B cell (primary cell): ENCODE measurements around the gene TBCCD1. TPM values are rescaled to one million over a fixed set of nuclear protein-coding genes. Genes with fewer than 3 reads are reported as not detected.

Source experiments
- ATAC-seq: fragments of 200-7000 bp; cut with Tn5 transposase; one replicate; pipeline ENCODE4 v1.10.0; 2021; ENCODE audit warnings: low read depth, mild to moderate bottlenecking, moderate number of reproducible peaks, moderate library complexity
- CTCF ChIA-PET: fragments of 350-600 bp; sonication (Branson Sonifier 250); formaldehyde crosslinking; loops from one replicate; lab custom pipeline; 2021; ENCODE audit warnings: antibody characterized with exemption, inconsistent platforms; lab: Charles Lee
- POLR2A ChIA-PET: fragments of 350-600 bp; sonication (Branson Sonifier 250); formaldehyde crosslinking; loops from one replicate; lab custom pipeline; 2021; ENCODE audit warnings: antibody characterized with exemption; lab: Charles Lee
- DNase-seq: peaks from one replicate; pipeline ENCODE4 v3.0.0; 2013
- H2AFZ ChIP-seq: 2 replicates; pipeline ENCODE4 v1.6.1; 2012; ENCODE audit warnings: mild to moderate bottlenecking, low read depth, low read length; ENCODE audit not compliant: insufficient read depth, poor library complexity, severe bottlenecking
- H3K27ac ChIP-seq, 2 donors: 1 replicate in 1 of 2; 2 replicates in 1 of 2; pipeline ENCODE4 v1.5.1; 2012 to 2013; ENCODE audit warnings: low read length in 2 of 2, mild to moderate bottlenecking in 2 of 2, moderate library complexity in 1 of 2
- H3K27me3 ChIP-seq, 4 experiments: fragments of 200-600 bp in 1 of 4; sonication (generic) in 1 of 4; replicated peaks in 1 of 4; 1 replicate in 2 of 4; 2 replicates in 2 of 4; pipeline versions ENCODE4 v1.6.1 to v1.7.0; 2013 to 2016; ENCODE audit warnings: low read length in 3 of 4, mild to moderate bottlenecking in 2 of 4, mixed read lengths in 1 of 4, moderate library complexity in 1 of 4; ENCODE audit not compliant: insufficient read depth in 4 of 4, control insufficient read depth in 3 of 4; ENCODE audit errors: control extremely low read depth in 1 of 4
- H3K36me3 ChIP-seq, 2 experiments: replicated peaks in 1 of 2; 1 replicate in 1 of 2; 2 replicates in 1 of 2; pipeline versions ENCODE4 v1.6.1 to v1.7.1; 2013; ENCODE audit warnings: low read length in 1 of 2; ENCODE audit not compliant: insufficient read depth in 2 of 2, control insufficient read depth in 1 of 2; ENCODE audit errors: control extremely low read depth in 1 of 2, extremely low read depth in 1 of 2
- H3K4me1 ChIP-seq, 2 donors: fragments of 200-600 bp in 1 of 2; sonication (generic) in 1 of 2; 1 replicate in 1 of 2; 2 replicates in 1 of 2; pipeline versions ENCODE4 v1.5.1 to v1.6.1; 2013 to 2017; ENCODE audit warnings: low read length in 2 of 2; ENCODE audit not compliant: control insufficient read depth in 2 of 2, insufficient read depth in 2 of 2
- H3K4me2 ChIP-seq: replicated peaks from 2 replicates; pipeline ENCODE3; 2012; ENCODE audit warnings: mild to moderate bottlenecking, low read depth, low read length; ENCODE audit not compliant: poor library complexity, severe bottlenecking
- H3K4me3 ChIP-seq, 5 experiments: fragments of 200-600 bp in 1 of 5; sonication (generic) in 1 of 5; 1 replicate in 3 of 5; 2 replicates in 2 of 5; pipeline versions ENCODE4 v1.5.1 to v1.7.0; 2011 to 2016; ENCODE audit warnings: low read length in 4 of 5, mild to moderate bottlenecking in 4 of 5, low read depth in 2 of 5, control low read depth in 1 of 5, moderate library complexity in 1 of 5; ENCODE audit not compliant: insufficient read depth in 1 of 5; ENCODE audit errors: control extremely low read depth in 1 of 5, extremely low read depth in 1 of 5
- H3K79me2 ChIP-seq: fragments of 200-600 bp; sonication (generic); one replicate; pipeline ENCODE4 v1.6.0; 2016; ENCODE audit warnings: low read length; ENCODE audit not compliant: control insufficient read depth, insufficient read depth
- H3K9ac ChIP-seq: fragments of 200-600 bp; sonication (generic); 2 replicates; pipeline ENCODE4 v1.6.1; 2017; ENCODE audit warnings: mild to moderate bottlenecking, low read length, moderate library complexity
- H3K9me3 ChIP-seq, 3 donors: one replicate each; pipeline versions ENCODE4 v1.6.1 to v1.7.1; 2013; ENCODE audit warnings: low read length in 2 of 3; ENCODE audit not compliant: control insufficient read depth in 2 of 3, insufficient read depth in 1 of 3; ENCODE audit errors: control extremely low read depth in 1 of 3
- H4K20me1 ChIP-seq: 2 replicates; pipeline ENCODE4 v1.6.0; 2012; ENCODE audit warnings: mild to moderate bottlenecking, low read length; ENCODE audit not compliant: insufficient read depth, control insufficient read depth, poor library complexity, severe bottlenecking
- H3K27ac Mint-ChIP-seq: one replicate; pipeline ENCODE4 v1.8.0; 2021; ENCODE audit warnings: mixed read lengths
- H3K27me3 Mint-ChIP-seq: one replicate; pipeline ENCODE4 v1.8.0; 2021; ENCODE audit warnings: mixed read lengths
- H3K4me1 Mint-ChIP-seq: one replicate; pipeline ENCODE4 v1.8.0; 2021; ENCODE audit warnings: mixed read lengths
- H3K4me3 Mint-ChIP-seq: one replicate; pipeline ENCODE4 v1.8.0; 2021; ENCODE audit warnings: mixed read lengths
- H3K9me3 Mint-ChIP-seq: one replicate; pipeline ENCODE4 v1.8.0; 2022; ENCODE audit warnings: mixed read lengths; ENCODE audit not compliant: insufficient read depth
- EZH2 ChIP-seq: IDR thresholded peaks from 2 replicates; pipeline ENCODE4 v1.6.1; 2012; ENCODE audit warnings: borderline replicate concordance, low read depth, mild to moderate bottlenecking, moderate library complexity, low read length; ENCODE audit not compliant: insufficient read depth, poor library complexity, severe bottlenecking
- WGBS: methylation state at CpG from one replicate; pipeline ENCODE4 v1.1.5; 2013; ENCODE audit warnings: missing lambda C conversion rate; ENCODE audit not compliant: insufficient coverage; 5-methylcytosine and 5-hydroxymethylcytosine counted together
- intact Hi-C: fragments of 100-400 bp; cut with micrococcal nuclease; formaldehyde crosslinking; loops from one replicate; pipeline ENCODE4 v1.10.0; 2022
- polyA plus RNA-seq: library from polyadenylated mRNA; depleted of rRNA; stranded (reverse); fragments of >200 nt; gene quantifications from 2 replicates; pipeline ENCODE4 v1.2.3, GENCODE V29; 2012
- total RNA-seq, 2 donors: library from RNA; stranded (reverse); fragments of 120-200 nt in 1 of 2; gene quantifications; 1 replicate in 1 of 2; 2 replicates in 1 of 2; pipeline versions ENCODE4 v1.2.3 to v1.2.4, GENCODE V29; 2013 to 2022
- TF ChIP-seq, protein P1 (sequence below): fragments of 200-600 bp; IDR thresholded peaks from one replicate; pipeline ENCODE4 v1.8.0; 2022; ENCODE audit warnings: antibody characterized with exemption, mild to moderate bottlenecking

TBCCD1 gene
- total and polyA plus RNA-seq, 2 donors (not counting 1 experiment from before 2014, with no cell fraction given): 15.9 to 17.3 TPM

DNA sequence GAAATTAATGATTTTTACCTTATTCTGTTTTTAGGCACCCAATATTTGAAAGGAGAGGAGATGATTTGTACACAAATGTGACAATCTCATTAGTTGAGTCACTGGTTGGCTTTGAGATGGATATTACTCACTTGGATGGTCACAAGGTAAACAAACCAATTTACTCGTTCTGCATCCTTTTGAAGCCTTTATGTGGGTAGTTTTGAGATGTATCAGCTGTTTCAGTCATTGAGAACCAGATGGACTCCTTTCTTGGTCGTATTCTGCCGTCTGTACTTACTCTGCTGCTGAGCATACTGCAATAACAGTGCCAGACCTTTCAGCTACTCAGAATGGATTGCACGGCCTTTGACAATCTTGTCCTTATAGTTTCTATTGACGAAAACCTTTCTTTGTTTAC, 16.7 kb upstream of the TBCCD1 start:
- Histone ChIP-seq H2AFZ (no peak overlapping the region), H3K79me2 (peaks cover 7% of the 10 kb centered on the region), H4K20me1 (no peaks in the 10 kb centered on the region), H3K4me1 (no peaks in the 10 kb centered on the region), H3K9me3 (no peaks in the 10 kb centered on the region), H3K27me3 (no peaks in the 10 kb centered on the region), H3K9ac (no peak overlapping the region), H3K4me2 (no peak overlapping the region), H3K36me3 (peaks cover 50 to 71% of the 10 kb centered on the region in 2 experiments), H3K4me3 (no peak overlapping the region), H3K27ac (no peak overlapping the region)
- H3K4me1 Mint-ChIP-seq: no peaks in the 10 kb centered on the region
- POLR2A ChIA-PET: no interaction called here
- ATAC-seq: no peak
- TF ChIP-seq EZH2: no peak
- TF ChIP-seq, protein P1, sequence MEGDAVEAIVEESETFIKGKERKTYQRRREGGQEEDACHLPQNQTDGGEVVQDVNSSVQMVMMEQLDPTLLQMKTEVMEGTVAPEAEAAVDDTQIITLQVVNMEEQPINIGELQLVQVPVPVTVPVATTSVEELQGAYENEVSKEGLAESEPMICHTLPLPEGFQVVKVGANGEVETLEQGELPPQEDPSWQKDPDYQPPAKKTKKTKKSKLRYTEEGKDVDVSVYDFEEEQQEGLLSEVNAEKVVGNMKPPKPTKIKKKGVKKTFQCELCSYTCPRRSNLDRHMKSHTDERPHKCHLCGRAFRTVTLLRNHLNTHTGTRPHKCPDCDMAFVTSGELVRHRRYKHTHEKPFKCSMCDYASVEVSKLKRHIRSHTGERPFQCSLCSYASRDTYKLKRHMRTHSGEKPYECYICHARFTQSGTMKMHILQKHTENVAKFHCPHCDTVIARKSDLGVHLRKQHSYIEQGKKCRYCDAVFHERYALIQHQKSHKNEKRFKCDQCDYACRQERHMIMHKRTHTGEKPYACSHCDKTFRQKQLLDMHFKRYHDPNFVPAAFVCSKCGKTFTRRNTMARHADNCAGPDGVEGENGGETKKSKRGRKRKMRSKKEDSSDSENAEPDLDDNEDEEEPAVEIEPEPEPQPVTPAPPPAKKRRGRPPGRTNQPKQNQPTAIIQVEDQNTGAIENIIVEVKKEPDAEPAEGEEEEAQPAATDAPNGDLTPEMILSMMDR: no peak
- H3K4me3 Mint-ChIP-seq: no peak overlapping the region
- H3K27ac Mint-ChIP-seq: no peak overlapping the region
- intact Hi-C loops: no loop called here
- CTCF ChIA-PET: interaction anchor here (2.3 kb wide), 1 partner anchor 33 kb away, joined by 10 read pairs; no protein-coding TSS in a partner anchor
- no peak for DNase-seq
- H3K27me3 Mint-ChIP-seq: no peaks in the 10 kb centered on the region
- 96% methylated on average over 3 of the region's 5 CpGs for WGBS
- no peaks in the 10 kb centered on the region for H3K9me3 Mint-ChIP-seq

DNA sequence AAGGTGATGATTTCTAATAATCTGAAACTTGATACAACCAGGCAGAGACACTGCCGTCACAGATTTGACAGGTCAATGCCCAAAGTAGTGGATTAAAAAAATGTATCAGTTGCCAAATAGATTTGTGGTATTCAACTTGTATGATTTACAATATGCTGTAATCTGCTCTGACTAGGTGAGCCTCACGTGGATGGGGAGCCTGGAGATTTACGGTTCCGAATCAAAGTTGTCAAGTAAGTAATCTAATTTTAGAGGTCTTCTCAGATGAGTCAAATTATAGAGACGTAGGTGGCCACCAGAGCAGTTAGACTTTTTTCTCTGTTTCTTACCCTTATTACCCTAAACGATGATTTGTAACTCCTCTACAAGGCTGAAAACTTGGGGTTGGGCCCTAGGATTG, 15.4 kb upstream of the TBCCD1 start:
- no peak overlapping the region for H3K27ac Mint-ChIP-seq
- 100% methylated on average over 2 of the region's 6 CpGs for WGBS
- H3K9me3 Mint-ChIP-seq: no peaks in the 10 kb centered on the region
- intact Hi-C loops: no loop called here
- Histone ChIP-seq H3K36me3 (peaks cover 54 to 82% of the 10 kb centered on the region in 2 experiments), H3K27me3 (no peaks in the 10 kb centered on the region), H2AFZ (no peak overlapping the region), H3K9me3 (no peaks in the 10 kb centered on the region), H3K4me1 (no peaks in the 10 kb centered on the region), H3K4me2 (no peak overlapping the region), H4K20me1 (no peaks in the 10 kb centered on the region), H3K27ac (no peak overlapping the region), H3K4me3 (no peak overlapping the region), H3K9ac (no peak overlapping the region), H3K79me2 (peaks cover 7% of the 10 kb centered on the region)
- DNase-seq (no peak), ATAC-seq (no peak)
- no peak overlapping the region for H3K4me3 Mint-ChIP-seq
- CTCF ChIA-PET: no interaction called here
- no peak for TF ChIP-seq EZH2
- TF ChIP-seq, protein P1: no peak
- no peaks in the 10 kb centered on the region for H3K27me3 Mint-ChIP-seq
- no peaks in the 10 kb centered on the region for H3K4me1 Mint-ChIP-seq
- POLR2A ChIA-PET: no interaction called here
